GM19193 (cell line): Measurements from ENCODE around the gene AFAP1.

Source experiments
- POLR2A ChIP-seq: IDR thresholded peaks from 4 replicates; pipeline ENCODE4 v1.6.1; 2011; ENCODE audit not compliant: insufficient read depth, insufficient read length; ENCODE audit errors: extremely low read depth

AFAP1 gene

GRCh38 chr4:7763788-7764187 lies 175.9 kb downstream of the AFAP1 start:
- TF ChIP-seq POLR2A = no peak

DNA sequence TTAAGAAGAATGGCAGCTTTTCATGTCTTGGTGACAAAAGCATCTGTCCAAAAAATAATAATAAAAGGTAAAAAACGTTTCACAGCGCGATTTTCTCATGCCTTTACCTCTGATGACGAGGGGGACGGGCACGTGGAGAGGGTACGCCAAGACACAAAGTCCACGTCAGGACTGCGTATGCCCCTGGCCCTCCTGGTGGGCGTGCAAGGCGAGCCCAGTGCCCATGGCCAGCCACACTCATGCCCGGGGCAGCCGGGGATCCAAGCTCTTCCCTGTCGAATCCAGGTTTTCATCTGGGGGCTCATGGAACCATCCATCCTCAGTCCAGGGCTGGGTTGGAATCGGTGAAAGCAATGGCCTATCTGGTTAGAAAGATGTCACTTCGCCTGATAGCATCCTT lies 176.6 kb downstream of the AFAP1 start:
- TF ChIP-seq POLR2A = no peak

DNA sequence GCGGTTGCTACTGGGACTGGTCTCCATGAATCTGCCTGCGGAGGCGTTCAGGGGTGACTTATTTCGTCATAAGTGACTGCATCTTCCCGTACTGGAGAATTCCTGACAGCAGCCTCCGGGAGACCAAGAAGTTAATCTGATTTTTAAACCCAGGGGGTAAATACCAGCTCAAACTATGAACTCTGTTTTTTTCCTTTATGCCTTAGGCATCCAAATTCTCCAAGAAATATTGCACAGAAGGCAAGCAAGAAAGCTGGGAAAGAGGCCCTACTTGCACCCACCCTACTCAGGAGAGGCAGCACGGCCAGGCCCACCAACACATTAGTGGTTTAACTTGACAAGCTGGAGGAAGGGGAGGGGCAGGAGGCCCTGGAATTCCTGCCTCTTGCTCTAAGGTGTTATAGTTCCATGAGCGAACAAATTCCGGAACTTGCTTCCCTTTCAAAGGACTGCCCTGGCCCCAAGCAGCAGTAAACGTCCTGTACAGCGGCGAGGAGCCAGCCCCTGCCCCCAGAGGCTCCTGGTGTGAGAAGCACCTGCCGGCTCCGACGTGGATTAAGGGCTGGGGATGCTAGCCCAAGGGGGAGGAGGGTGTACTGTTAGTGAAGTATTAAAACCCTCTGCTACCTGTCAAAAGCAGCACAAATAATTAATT lies 177.2 kb downstream of the AFAP1 start:
- no peak for TF ChIP-seq POLR2A

GRCh38 chr4:7761720-7762119 lies 177.9 kb downstream of the AFAP1 start:
- TF ChIP-seq POLR2A = no peak

GRCh38 chr4:7761312-7761711 lies 178.3 kb downstream of the AFAP1 start:
- TF ChIP-seq POLR2A = no peak

- TF ChIP-seq POLR2A = no peak
Measured at GRCh38 chr4:7760706-7761105, 179.0 kb downstream of the AFAP1 start.

DNA sequence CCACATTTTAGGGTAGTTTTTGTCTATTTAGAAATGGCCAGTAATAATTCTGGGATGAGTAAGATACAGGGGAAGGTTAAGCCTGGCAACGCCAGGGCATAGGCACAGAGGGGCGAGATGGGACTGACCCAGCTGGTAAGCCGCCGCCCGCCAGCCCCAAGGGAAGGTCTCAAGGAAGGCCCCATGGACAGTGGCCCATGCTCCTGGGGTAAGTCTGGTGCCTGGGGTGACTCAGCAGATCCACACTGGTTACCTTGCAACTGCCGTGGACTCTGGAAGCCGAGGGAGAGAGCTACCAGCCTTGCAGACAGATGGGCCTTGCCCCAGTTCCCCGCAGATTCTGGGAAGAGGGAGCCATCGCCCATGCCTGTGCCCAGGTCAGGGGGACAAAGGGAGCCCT lies 179.4 kb downstream of the AFAP1 start:
- no peak for TF ChIP-seq POLR2A

DNA sequence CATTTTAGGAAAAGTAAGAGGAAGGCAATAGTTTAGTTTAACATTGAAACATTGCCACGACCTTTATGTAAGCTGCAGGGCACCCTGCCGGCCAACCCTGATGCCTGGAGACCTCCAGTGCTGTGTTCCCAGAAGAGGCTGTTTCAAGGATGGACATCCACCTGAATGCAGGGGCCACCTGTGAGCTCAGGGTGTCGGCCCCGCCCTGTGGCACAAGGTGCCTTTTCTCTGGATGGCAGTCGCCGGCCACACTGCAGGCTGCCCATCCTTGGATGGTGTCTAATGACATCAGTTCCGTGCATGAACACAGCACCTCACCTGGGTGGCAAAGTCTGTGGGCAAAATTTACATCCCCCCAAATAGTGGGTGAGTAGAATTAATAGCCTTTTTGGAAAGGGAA lies 180.0 kb downstream of the AFAP1 start:
- no peak for TF ChIP-seq POLR2A

DNA sequence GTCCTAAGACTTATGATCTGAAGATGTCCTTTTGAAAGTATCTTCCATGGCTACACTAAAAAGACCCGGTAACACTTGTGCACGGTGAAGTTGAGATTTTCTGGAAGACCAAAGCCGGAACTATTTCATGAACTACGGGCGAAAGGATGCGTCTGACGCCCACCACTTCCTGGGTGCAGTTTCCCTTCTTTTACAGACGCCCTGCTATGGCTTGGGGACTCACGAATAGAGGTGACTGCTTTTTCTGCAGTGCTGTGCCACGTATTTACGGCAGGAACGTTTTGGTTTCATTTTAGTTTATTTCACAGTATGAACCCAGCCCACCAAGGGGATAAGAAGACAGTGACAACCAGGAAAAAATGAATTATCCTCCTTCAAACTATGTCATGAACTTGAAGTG lies 180.4 kb downstream of the AFAP1 start:
- TF ChIP-seq POLR2A = no peak

- no peak for TF ChIP-seq POLR2A
Measured at GRCh38 chr4:7758476-7758875, 181.2 kb downstream of the AFAP1 start.

- no peak for TF ChIP-seq POLR2A
Measured at GRCh38 chr4:7757501-7758471, 181.9 kb downstream of the AFAP1 start.

- no peak for TF ChIP-seq POLR2A
Measured at GRCh38 chr4:7756561-7757355, 182.9 kb downstream of the AFAP1 start.

DNA sequence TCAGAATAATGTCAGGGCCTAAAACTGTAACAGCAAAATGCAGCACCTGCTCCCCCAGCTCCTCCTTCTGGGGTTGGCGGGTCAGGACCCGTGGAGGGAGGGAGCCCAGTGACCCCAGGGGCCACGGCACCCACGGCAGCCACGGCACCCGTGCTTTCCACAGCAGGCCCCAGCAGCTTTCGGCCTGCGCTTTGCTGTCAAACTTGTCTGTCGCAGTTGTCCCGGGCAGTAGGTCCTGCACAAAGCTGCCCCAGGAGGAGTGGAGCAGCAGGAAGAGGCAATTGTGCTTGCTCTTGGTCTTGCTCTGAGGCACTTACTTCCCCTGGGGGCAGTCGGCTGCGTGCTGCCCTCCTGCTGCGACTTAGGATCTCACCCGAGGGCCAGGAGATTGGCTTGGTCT lies 183.6 kb downstream of the AFAP1 start:
- no peak for TF ChIP-seq POLR2A

DNA sequence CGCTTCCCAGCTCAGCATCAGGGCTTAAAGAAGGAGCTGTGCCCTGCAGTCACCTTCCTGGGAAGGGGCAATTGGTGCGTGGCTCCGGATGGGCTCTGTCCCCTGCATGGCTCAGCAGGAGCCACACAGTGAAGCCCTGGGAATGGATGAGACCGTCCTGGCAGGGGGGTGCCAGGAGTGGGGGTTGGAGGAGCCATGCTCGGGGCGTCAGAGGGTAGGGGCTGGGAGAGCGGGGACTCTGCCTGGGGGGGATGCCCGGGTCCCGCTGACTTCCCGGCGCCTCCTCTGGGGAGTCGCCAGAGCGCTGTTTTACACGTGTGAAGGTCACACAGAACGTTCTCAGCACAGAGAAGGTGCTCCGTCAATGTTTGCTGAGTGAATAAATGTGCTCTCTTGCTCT lies 184.1 kb downstream of the AFAP1 start:
- TF ChIP-seq POLR2A = no peak

GRCh38 chr4:7754565-7755262 lies 184.9 kb downstream of the AFAP1 start:
- TF ChIP-seq POLR2A = no peak

- no peak for TF ChIP-seq POLR2A
Measured at GRCh38 chr4:7753931-7754465, 185.7 kb downstream of the AFAP1 start.
